Astrocyte (in vitro differentiated cells and primary cell): ENCODE data around the gene MTFP1.

Experiments
- CTCF ChIP-seq: IDR thresholded peaks from 2 replicates; pipeline ENCODE4 v1.5.1; 2011; ENCODE audit warnings: low read depth, mild to moderate bottlenecking, inconsistent platforms, low read length, moderate library complexity; ENCODE audit not compliant: insufficient read depth
- EZH2 ChIP-seq: IDR thresholded peaks from 2 replicates; pipeline ENCODE4 v1.6.1; 2012; ENCODE audit warnings: mild to moderate bottlenecking, low read length, inconsistent platforms; ENCODE audit not compliant: insufficient read depth

DNA sequence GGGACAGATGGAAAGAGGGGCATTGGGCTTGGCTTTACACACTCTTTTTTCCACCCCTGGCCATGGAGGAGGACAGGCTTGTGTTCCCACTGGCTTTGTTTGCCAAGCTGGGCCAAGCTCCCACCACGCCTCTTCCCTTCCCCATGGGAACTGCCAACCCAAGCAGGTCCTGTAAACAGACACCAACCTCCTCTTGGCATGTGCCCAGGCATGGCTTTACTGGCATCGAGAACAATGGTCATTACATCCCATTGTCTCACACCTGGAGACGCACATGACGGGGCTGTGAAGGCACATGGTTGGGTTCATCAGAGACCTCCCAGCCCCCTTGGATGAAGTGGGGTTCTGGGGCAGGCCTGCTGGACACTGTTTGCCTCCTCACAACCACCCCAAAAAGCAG is 34.6 kb downstream of the MTFP1 start:
- TF ChIP-seq CTCF (no peak), EZH2 (no peak)
